Ectodermal cell (in vitro differentiated cells): ENCODE measurements around the gene CLMN.

Experiments used
- H3K27ac ChIP-seq: 2 replicates; pipeline ENCODE4 v1.7.0; 2013; ENCODE audit warnings: mild to moderate bottlenecking, low read depth, low read length; ENCODE audit not compliant: insufficient read depth, poor library complexity, severe bottlenecking
- H3K27me3 ChIP-seq: 2 replicates; pipeline ENCODE4 v1.7.0; 2013; ENCODE audit warnings: mild to moderate bottlenecking, low read length; ENCODE audit not compliant: insufficient read depth, control insufficient read depth, poor library complexity, severe bottlenecking
- H3K36me3 ChIP-seq: one replicate; pipeline ENCODE4 v1.7.0; 2013; ENCODE audit warnings: low read length; ENCODE audit not compliant: control insufficient read depth, insufficient read depth
- H3K4me1 ChIP-seq: one replicate; pipeline ENCODE4 v1.7.0; 2013; ENCODE audit warnings: low read length; ENCODE audit not compliant: control insufficient read depth, insufficient read depth
- H3K4me3 ChIP-seq: 2 replicates; pipeline ENCODE4 v1.7.0; 2013; ENCODE audit warnings: low read depth, low read length, control low read depth; ENCODE audit not compliant: insufficient read depth
- H3K9me3 ChIP-seq: 2 replicates; pipeline ENCODE4 v1.7.0; 2013; ENCODE audit warnings: mild to moderate bottlenecking, low read length, moderate library complexity; ENCODE audit not compliant: control insufficient read depth
- WGBS, 2 experiments: methylation state at CpG; one replicate each; pipeline ENCODE4 v1.1.7; 2013; ENCODE audit warnings: missing lambda C conversion rate in 2 of 2; 5-methylcytosine and 5-hydroxymethylcytosine counted together

The CLMN gene

DNA sequence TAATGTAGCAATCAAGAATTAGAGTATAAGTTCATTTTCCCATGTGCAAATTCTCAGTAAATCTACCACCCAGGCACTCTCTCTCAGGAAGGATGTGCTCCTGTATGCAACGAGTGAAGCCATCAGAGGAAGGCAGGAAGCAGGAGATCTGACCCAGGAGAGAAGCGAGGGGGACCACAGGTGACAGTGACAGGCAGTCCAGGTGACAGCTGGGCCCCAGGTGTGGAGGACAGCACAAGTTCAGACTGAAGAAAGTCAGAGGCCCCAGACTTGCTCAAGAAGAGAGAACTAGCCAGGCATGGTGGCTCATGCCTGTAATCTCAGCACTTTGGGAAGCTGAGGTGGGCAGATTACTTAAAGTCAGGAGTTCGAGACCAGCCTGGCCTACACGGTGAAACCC lies 13.8 kb downstream of the CLMN start:
- 92 to 97% methylated on average over 4 of the region's 4 CpGs for WGBS, 2 experiments
- H3K4me1 ChIP-seq: peaks cover 14% of the 10 kb centered on the region
- H3K4me3 ChIP-seq: no peak overlapping the region
- H3K9me3 ChIP-seq: no peaks in the 10 kb centered on the region
- H3K27me3 ChIP-seq: no peaks in the 10 kb centered on the region
- no peak overlapping the region for H3K27ac ChIP-seq
- H3K36me3 ChIP-seq: no peaks in the 10 kb centered on the region

DNA sequence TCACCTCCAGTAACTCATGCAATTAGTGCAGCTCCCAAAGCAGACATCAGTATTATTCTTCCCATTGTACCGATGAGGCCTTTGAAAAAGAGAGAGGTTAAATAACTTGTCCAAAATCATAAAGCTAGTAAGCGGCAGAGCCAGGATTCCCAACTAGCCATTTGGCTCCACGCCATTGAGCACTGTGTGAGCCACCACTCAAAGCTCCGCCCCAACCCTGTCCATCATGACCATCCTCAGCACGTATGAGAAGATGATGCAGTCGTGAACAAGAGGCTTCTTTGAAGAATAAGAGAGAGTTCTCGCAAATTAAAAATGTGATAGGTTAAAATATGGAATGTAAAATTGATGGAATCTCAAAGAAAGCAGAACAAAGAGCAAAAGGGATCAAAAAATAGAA lies 14.6 kb downstream of the CLMN start:
- Histone ChIP-seq H3K4me1 (peaks cover 14% of the 10 kb centered on the region), H3K27ac (no peak overlapping the region), H3K4me3 (no peak overlapping the region), H3K36me3 (no peaks in the 10 kb centered on the region), H3K27me3 (no peaks in the 10 kb centered on the region), H3K9me3 (no peaks in the 10 kb centered on the region)
- WGBS, 2 experiments: 92 to 93% methylated on average over 7 of the region's 7 CpGs

DNA sequence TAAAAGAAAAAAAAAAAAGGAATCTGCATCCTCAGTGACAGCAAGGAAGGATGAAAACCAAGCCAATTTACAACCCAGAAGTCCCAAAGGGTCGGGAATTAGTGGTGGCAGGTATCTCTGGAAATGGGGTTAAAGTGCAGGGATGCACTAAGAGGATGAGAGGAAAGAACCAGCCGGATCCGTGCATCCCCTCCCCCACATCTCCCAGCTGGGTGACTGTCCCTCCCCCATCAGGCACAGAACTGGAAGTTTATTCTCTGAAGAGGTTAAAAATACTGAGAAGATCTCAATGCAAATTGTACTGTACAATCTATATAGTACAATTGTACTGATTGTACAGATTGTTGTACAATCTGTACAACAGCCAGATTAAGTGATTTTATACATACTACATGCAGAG lies 15.4 kb downstream of the CLMN start:
- peaks cover 14% of the 10 kb centered on the region for H3K4me1 ChIP-seq
- 59 to 79% methylated on average over 3 of the region's 3 CpGs for WGBS, 2 experiments

GRCh38 chr14:95303552-95303951 lies 16.2 kb downstream of the CLMN start:
- Histone ChIP-seq H3K36me3 (no peaks in the 10 kb centered on the region), H3K27ac (no peak overlapping the region), H3K9me3 (no peaks in the 10 kb centered on the region), H3K4me3 (no peak overlapping the region), H3K4me1 (peaks cover 14% of the 10 kb centered on the region), H3K27me3 (no peaks in the 10 kb centered on the region)
- WGBS, 2 experiments: 94 to 95% methylated on average over 3 to 4 of the region's 4 CpGs

More for the DNA sequence above, 15.4 kb downstream of the CLMN start:
- no peak overlapping the region for H3K27ac ChIP-seq
- H3K36me3 ChIP-seq: no peaks in the 10 kb centered on the region
- no peak overlapping the region for H3K4me3 ChIP-seq
- no peaks in the 10 kb centered on the region for H3K27me3 ChIP-seq
- no peaks in the 10 kb centered on the region for H3K9me3 ChIP-seq

DNA sequence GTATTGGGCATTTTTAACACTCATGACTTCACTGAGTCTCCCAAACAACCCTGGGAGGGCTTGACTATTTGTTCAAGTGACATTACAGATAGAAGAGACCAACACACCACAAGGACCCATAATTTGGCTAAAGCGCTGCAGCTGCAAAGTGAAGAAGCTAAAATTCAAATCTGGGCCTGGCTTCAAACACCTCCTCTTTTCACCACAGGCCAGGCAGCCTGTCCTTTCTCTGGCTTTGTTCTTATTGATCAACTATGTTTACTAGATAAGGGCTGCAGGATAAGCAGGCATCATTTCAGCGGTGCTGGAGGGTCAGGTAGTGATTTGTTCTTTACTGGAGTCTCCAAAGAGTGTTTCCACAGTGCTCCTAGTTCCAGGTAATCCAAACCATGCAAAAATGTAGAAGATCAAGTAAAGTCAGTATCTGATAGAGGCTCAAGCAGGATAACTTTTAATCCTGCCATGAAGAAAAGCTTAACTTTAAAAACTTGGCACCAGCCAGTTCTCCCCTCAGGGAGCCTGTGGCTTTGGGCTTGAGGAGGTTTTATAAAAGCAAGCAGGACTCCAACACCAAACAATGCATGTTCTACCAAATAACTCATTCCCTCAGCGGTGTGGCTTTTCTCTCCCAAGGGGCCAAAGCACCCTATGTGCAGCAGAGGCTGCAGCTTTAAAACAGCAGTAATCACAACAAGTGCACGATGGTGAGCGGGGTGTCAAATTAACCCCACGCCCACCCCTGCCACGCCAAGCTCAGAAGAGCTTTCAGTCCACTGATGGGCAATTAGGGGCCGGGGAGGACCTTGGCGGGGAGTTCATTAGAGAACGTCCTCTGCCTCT lies 16.8 kb downstream of the CLMN start:
- Histone ChIP-seq H3K36me3 (no peaks in the 10 kb centered on the region), H3K9me3 (no peaks in the 10 kb centered on the region), H3K4me1 (peaks cover 14% of the 10 kb centered on the region), H3K4me3 (no peak overlapping the region), H3K27me3 (no peaks in the 10 kb centered on the region), H3K27ac (no peak overlapping the region)
- WGBS, 2 experiments: 87% methylated on average over 10 of the region's 10 CpGs

DNA sequence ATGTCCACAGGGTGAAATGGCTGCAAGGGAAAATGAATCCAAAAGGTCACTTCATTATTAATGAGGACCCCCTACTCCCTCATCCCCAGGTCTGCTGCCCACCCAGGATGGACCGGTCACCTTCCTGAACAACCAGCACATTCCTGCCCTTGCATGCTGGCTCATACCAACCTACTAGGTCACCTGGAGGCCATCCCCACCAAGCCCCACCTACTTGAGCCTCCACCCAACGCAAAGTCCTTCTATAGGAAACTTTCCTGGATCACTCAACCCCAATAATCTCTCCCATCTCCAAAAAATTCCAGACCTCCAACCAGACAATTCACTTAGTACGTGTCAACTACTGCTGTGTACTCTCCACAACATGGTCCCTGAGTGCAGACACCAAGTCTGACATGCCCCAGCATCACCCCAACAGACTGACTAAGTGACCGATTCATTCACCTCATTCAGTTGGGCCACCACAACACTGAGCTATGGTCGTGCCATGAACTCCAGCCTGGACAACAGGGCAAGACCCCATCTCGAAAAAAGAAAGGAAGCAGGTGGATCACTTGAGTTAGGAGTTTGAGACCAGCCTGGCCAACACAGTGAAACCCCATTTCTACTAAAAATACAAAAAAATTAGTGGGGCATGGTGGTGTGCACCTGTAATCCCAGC lies 18.1 kb downstream of the CLMN start:
- H3K36me3 ChIP-seq: no peaks in the 10 kb centered on the region
- no peak overlapping the region for H3K4me3 ChIP-seq
- WGBS, 2 experiments: 92 to 95% methylated on average over 6 of the region's 6 CpGs
- no peaks in the 10 kb centered on the region for H3K27me3 ChIP-seq
- peaks cover 14% of the 10 kb centered on the region for H3K4me1 ChIP-seq
- no peak overlapping the region for H3K27ac ChIP-seq
- H3K9me3 ChIP-seq: no peaks in the 10 kb centered on the region

GRCh38 chr14:95300697-95301526 lies 18.8 kb downstream of the CLMN start:
- no peak overlapping the region for H3K4me3 ChIP-seq
- H3K36me3 ChIP-seq: no peaks in the 10 kb centered on the region
- no peak overlapping the region for H3K27ac ChIP-seq
- no peaks in the 10 kb centered on the region for H3K9me3 ChIP-seq
- 93 to 94% methylated on average over 8 of the region's 8 CpGs for WGBS, 2 experiments
- H3K27me3 ChIP-seq: no peaks in the 10 kb centered on the region
- peaks cover 14% of the 10 kb centered on the region for H3K4me1 ChIP-seq

GRCh38 chr14:95300002-95300696 lies 19.6 kb downstream of the CLMN start:
- no peaks in the 10 kb centered on the region for H3K27me3 ChIP-seq
- H3K9me3 ChIP-seq: no peaks in the 10 kb centered on the region
- WGBS, 2 experiments: 94 to 96% methylated on average over 12 of the region's 12 CpGs
- no peak overlapping the region for H3K27ac ChIP-seq
- H3K4me1 ChIP-seq: peaks cover 14% of the 10 kb centered on the region
- H3K36me3 ChIP-seq: no peaks in the 10 kb centered on the region
- H3K4me3 ChIP-seq: no peak overlapping the region

GRCh38 chr14:95299271-95299670 lies 20.4 kb downstream of the CLMN start:
- no peaks in the 10 kb centered on the region for H3K9me3 ChIP-seq
- H3K27me3 ChIP-seq: no peaks in the 10 kb centered on the region
- H3K36me3 ChIP-seq: no peaks in the 10 kb centered on the region
- no peak overlapping the region for H3K27ac ChIP-seq
- 92 to 95% methylated on average over 5 of the region's 5 CpGs for WGBS, 2 experiments
- H3K4me3 ChIP-seq: no peak overlapping the region
- peaks cover 13% of the 10 kb centered on the region for H3K4me1 ChIP-seq
